HepG2 (cell line): Measurements from ENCODE around the gene FAM222A. TPM values are rescaled to one million over a fixed set of nuclear protein-coding genes. Genes with fewer than 3 reads are reported as not detected.
A peak's percentile ranks its signal among the peaks of the same experiment; 100 is the strongest.

ENCODE experiments used
- AFF4 ChIP-seq: sonication (generic); formaldehyde crosslinking; IDR thresholded peaks from 2 replicates; pipeline ENCODE4 v1.4.0; 2020; ENCODE audit warnings: missing genetic modification reagents
- BRF2 ChIP-seq: sonication (generic); formaldehyde crosslinking; IDR thresholded peaks from 2 replicates; pipeline ENCODE4 v1.8.1; 2022; ENCODE audit warnings: mild to moderate bottlenecking, missing genetic modification reagents
- CREM ChIP-seq, 2 experiments: sonication (generic) in 1 of 2; formaldehyde crosslinking in 1 of 2; IDR thresholded peaks; 2 replicates each; pipeline versions ENCODE4 v1.4.0 to v1.6.1; 2016 to 2020; ENCODE audit warnings: antibody characterized with exemption in 1 of 2, mild to moderate bottlenecking in 1 of 2, missing genetic modification reagents in 1 of 2
- GRHL1 ChIP-seq: sonication (generic); formaldehyde crosslinking; conservative IDR thresholded peaks from 2 replicates; pipeline ENCODE4 v1.8.0; 2022; ENCODE audit warnings: missing genetic modification reagents
- IRF9 ChIP-seq: sonication (generic); formaldehyde crosslinking; IDR thresholded peaks from 2 replicates; pipeline ENCODE4 v1.8.0; 2022; ENCODE audit warnings: missing genetic modification reagents, mild to moderate bottlenecking, borderline replicate concordance
- MAFF ChIP-seq: IDR thresholded peaks from 2 replicates; pipeline ENCODE4 v1.6.1; 2011; ENCODE audit warnings: low read depth, low read length, improper control_type of control experiment
- MYPOP ChIP-seq: sonication (generic); formaldehyde crosslinking; IDR thresholded peaks from 2 replicates; pipeline ENCODE4 v1.8.1; 2023; ENCODE audit warnings: mild to moderate bottlenecking, moderate library complexity, missing genetic modification reagents
- NCOA5 ChIP-seq: sonication (generic); formaldehyde crosslinking; IDR thresholded peaks from 2 replicates; pipeline ENCODE4 v1.4.0; 2020; ENCODE audit warnings: missing genetic modification reagents
- NFYB ChIP-seq: sonication (generic); formaldehyde crosslinking; IDR thresholded peaks from 2 replicates; pipeline ENCODE4 v1.4.0; 2020; ENCODE audit warnings: missing genetic modification reagents
- NR2C2 ChIP-seq: sonication (generic); formaldehyde crosslinking; IDR thresholded peaks from 2 replicates; pipeline ENCODE4 v1.4.0; 2020; ENCODE audit warnings: missing genetic modification reagents, mild to moderate bottlenecking, moderate library complexity, borderline replicate concordance
- RAD21 ChIP-seq: fragments of 450-650 bp; formaldehyde crosslinking; IDR thresholded peaks from 2 replicates; pipeline ENCODE4 v1.5.0; 2020; ENCODE audit warnings: mild to moderate bottlenecking
- SMARCC2 ChIP-seq: fragments of 450-650 bp; IDR thresholded peaks from 2 replicates; pipeline ENCODE4 v1.6.1; 2017; ENCODE audit warnings: antibody characterized with exemption, mild to moderate bottlenecking
- SYNCRIP ChIP-seq: fragments of 200-400 bp; formaldehyde crosslinking; IDR thresholded peaks from 2 replicates; pipeline ENCODE4 v1.6.1; 2018; ENCODE audit warnings: mild to moderate bottlenecking, low read depth, low read length; ENCODE audit not compliant: insufficient read depth
- ZNF382 ChIP-seq: sonication (generic); formaldehyde crosslinking; IDR thresholded peaks from 2 replicates; pipeline ENCODE4 v1.5.0; 2020; ENCODE audit warnings: missing genetic modification reagents, mild to moderate bottlenecking, borderline replicate concordance
- ZNF512B ChIP-seq: sonication (generic); formaldehyde crosslinking; IDR thresholded peaks from 2 replicates; pipeline ENCODE4 v1.5.1; 2020; ENCODE audit warnings: missing genetic modification reagents, mild to moderate bottlenecking, borderline replicate concordance
- ZNF556 ChIP-seq: sonication (generic); formaldehyde crosslinking; IDR thresholded peaks from 2 replicates; pipeline ENCODE4 v1.4.0; 2020; ENCODE audit warnings: mild to moderate bottlenecking, missing genetic modification reagents, borderline replicate concordance
- ZNF777 ChIP-seq: sonication (generic); formaldehyde crosslinking; IDR thresholded peaks from 2 replicates; pipeline ENCODE4 v1.4.0; 2020; ENCODE audit warnings: missing genetic modification reagents
- polyA plus RNA-seq, 8 experiments: library from polyadenylated mRNA; depleted of rRNA in 3 of 8; stranded (reverse) in 7 of 8; unstranded in 1 of 8; fragments of >200 nt; fragmentation: Illumina TruSeq in 4 of 8; extraction: Trizol in 4 of 8; gene quantifications; 2 replicates each; pipeline versions ENCODE4 v1.2.1 to v1.2.3, GENCODE V29; 2011 to 2016; ENCODE audit warnings: low read depth in 4 of 8, missing spikeins in 1 of 8, mixed read lengths in 1 of 8; ENCODE audit not compliant: insufficient read depth in 1 of 8
- total RNA-seq, 5 experiments: library from RNA; depleted of rRNA; stranded (reverse); fragments of >200 nt; fragmentation: Illumina TruSeq; extraction: Trizol; gene quantifications; 2 replicates each; pipeline ENCODE4 v1.2.3, GENCODE V29; 2016; ENCODE audit warnings: low read depth in 1 of 5

The FAM222A gene
- total and polyA plus RNA-seq, 2 of the 13 experiments (the other 11 are each of a cell fraction or from before 2014, with no cell fraction given) = 2.7 to 9.6 TPM

GRCh38 chr12:109775172-109775881 lies 61.7 kb downstream of the FAM222A start (continued):
- TF ChIP-seq BRF2 (CRISPR knock-in tag) (no peak), ZNF777 (no peak), MAFF (no peak), SMARCC2 (no peak), IRF9 (CRISPR knock-in tag) (no peak), NR2C2 (CRISPR knock-in tag) (no peak), ZNF382 (CRISPR knock-in tag) (no peak), NFYB (CRISPR knock-in tag) (no peak), NCOA5 (CRISPR knock-in tag) (no peak), ZNF512B (no peak), AFF4 (CRISPR knock-in tag) (no peak), MYPOP (CRISPR knock-in tag) (no peak), SYNCRIP (no peak), CREM (IDR thresholded peaks at IDR 0.05) (no peak), CREM (CRISPR knock-in tag; IDR thresholded peaks at IDR 0.05) (no peak), RAD21 (CRISPR knock-in tag) (peak; percentile 94), ZNF556 (no peak), GRHL1 (CRISPR knock-in tag) (no peak)
